HG03378 (cell line): Measurements from ENCODE around the gene BCAS3.
"Not testable (repeated sequence)": the region's sequence is repeated elsewhere in the genome, so short reads cannot be mapped to it uniquely, and the experiment has no call there.

Experiments used
- ATAC-seq: cut with Tn5 transposase; IDR thresholded peaks from one replicate; pipeline ENCODE4 v1.9.1; 2021; ENCODE audit warnings: mild to moderate bottlenecking, moderate library complexity; ENCODE audit not compliant: unreplicated experiment

BCAS3 gene

DNA sequence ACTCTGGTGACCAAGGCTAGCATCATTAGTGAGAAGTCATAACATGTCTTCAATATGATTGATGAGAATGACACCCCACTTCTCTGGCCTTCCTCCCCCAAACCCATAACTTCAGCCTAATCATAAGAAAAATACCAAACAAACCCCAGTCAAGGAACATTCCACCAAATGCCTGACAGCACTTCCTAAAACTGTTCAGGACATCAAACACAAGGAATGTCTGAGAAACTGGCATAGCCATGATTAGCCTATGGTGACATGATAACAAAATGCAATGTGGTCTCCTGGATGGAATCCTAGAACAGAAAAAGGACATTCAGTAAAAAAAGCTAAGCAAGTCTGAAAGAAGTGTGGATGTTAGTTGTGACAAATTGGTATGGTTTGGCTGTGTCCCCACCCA is 749.9 kb downstream of the BCAS3 start:
- no peak for ATAC-seq

DNA sequence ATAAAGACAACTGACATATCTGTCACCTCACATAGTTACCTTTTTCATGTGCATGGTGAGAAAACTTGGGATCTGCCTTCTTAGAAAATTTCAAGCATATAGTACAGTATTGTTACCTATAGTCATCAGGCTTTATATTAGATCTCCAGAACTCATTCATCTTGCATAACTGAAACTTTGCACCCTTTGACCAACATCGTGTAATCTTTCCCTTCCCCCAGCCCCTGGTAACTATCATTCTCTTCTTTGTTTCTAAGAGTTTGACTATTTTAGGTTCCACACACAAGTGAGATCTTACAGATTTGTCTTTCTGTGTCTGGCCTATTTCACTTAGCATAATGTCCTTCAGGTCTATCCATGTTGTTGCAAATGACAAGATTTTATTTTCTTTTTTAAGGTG is 751.6 kb downstream of the BCAS3 start:
- no peak for ATAC-seq

DNA sequence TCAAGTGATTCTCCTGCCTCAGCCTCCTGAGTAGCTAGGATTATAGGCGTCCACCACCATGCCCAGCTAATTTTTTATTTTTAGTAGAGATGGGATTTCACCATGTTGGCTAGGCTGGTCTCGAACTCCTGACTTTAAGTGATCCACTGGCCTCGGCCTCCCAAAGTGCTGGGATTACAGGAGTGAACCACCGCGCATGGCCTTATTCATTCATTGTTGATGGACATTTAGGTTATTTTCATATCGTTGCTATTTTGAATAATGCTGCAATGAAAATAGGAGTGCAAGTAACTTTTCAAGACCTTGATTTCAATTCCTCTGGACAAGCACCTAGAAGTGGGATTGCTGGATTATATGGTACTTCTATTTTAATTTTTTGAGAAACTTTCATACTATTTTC is 752.2 kb downstream of the BCAS3 start:
- ATAC-seq = not testable (repeated sequence)

DNA sequence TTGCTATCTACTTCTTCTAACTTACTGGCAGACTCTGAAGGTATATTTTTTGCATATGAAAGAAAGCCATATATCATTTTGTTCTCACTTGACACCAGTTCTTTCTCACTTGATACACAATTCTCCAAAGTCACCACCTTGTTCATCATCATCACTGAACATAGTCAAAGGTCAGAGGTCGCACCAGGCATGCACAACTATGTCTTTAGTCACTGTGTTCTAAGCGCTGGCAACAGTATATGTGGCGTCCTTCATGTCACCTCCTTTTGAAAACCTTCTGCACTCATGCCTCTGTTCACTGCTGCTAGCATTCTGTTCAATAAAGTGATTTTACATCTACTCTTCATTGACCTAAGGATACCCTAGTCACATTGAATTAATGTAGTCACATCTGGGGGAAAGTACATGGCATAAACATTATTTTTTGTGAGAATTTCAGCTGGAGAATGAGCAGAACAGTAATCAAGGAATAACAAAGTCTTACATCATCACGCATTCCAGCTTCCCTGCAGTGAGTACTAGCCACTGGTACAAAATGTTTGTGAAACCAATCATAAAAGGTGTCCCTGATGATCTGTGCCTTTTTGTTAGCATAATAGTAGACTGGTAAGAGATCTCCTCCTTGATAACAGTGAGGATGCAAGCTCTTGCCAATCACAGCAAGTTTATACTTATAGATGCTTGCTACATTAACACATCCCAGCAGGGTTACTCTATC is 754.1 kb downstream of the BCAS3 start:
- no peak for ATAC-seq

DNA sequence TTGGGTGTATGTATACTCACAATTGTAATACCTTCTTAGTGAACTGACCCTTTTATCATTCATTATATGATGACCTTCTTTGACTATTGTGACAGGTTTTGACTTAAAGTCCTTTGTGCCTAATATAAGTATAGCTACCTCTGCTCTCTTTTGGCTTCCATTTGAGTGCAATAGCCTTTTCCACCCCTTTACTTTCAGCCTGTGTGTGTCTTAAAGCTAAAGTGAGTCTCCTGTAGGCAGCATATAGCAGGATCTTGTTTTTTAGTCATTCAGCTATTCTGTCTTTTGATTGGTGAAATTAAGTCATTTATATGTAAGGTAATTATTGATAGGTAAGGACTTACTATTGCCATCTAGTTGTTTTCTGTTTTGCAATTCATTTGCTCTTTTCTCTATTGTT is 758.6 kb downstream of the BCAS3 start:
- no peak for ATAC-seq

DNA sequence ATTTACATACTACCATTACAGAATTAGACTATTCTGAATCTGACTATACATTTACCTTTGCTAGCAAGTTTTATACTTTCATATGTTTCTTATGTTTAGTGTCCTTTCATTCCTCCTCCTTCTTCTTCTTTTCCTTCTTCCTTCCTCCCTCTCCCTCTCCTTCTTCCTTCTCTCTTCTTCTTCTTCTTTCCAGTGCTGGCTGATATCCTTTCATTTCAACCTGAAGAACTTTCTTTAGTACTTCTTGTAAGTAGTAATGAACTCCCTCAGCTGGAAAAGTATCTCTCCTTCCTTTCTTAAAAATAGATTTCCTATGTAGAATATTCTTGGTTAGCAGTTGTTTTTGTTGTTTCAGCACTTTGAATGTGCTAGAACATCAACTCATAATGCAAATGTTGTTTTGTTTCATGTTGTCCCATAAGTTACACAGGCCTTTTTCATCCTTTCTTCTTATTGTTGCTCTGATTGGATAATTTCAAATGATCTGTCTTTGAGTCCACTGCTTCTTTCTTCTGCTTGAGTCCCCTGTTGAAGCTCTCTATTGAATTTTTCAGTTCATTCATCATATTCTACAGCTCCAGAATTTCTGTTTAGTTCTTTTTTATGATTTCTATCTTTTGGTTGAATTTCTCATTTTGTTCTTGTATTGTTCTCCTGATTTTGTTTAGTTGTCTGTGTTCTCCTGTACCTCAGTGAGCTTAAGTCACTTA is 759.5 kb downstream of the BCAS3 start:
- no peak for ATAC-seq

DNA sequence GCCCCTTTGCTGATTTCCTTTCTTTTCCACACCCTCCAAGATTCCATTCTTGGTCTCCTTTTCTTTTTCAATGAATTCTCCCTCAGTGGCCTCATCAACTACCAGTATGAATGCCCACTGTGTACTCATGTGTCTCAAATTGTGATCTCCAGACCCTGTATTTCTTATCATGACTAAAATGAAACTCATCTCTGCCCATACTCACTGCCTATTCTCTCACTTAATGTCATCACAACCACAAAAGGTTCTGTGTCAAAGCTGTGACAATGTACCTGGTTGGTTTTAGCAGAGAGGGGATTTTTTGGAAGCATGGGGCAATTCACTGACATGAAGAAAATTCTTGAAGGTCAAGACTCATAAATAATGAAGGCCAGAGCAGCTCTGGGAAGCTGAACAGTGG is 763.0 kb downstream of the BCAS3 start:
- ATAC-seq = no peak

DNA sequence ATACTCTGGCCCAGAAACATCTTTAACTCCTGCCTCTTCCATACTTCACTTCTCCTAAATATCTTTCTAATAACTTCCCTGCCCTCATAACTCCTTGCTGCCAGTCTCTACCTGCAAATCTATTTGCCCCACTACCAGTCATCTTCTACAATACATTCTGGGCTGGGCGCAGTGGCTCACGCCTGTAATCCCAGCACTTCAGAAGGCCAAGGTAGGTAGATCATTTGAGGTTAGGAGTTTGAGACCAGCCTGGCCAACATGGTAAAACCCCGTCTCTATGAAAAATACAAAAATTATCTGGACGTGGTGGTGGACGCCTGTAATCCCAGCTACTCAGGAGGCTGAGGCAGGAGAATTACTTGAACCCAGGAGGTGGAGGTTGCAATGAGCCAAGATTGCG is 763.9 kb downstream of the BCAS3 start:
- not testable (repeated sequence) for ATAC-seq

DNA sequence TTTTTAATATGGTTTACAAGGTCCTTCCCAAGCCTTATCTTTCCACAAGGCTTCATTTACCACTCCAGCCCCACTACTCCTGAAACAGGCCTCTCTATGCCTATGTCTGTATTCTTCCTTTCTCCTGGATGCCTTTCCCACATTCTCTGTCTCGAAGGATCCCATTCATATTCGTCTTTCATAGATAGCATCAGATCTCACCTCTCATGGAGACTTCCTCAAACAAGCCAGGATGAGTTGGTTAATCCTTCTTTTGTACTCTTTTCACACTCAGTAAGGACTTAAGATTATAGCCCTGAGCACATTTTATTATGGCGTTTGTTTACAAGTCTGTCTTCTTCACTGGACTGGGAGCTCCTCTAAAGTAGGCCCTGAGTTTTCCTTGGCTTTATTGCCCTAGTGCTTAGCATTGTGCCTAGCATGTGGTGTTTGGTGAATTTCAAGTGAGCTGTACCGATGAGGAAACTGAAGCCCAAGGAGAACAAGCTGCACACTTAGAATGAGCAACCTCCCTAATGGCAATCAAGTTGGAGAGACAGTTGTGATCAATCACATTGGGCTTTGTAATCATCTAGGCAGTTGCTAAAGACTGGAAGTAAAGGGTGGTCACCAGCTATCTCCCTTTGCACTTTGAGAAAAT is 764.6 kb downstream of the BCAS3 start:
- ATAC-seq = no peak
